Suprapubic skin (tissue), 3 donors: ENCODE measurements around the gene CEP85L.

ENCODE experiments used
- CTCF ChIP-seq, 2 donors: fragments of 200-600 bp in 1 of 2; fragments of 450-650 bp in 1 of 2; sonication (generic) in 1 of 2; IDR thresholded peaks; one replicate each; pipeline ENCODE4 v1.5.1; 2016 to 2019; ENCODE audit warnings: antibody characterized with exemption in 2 of 2, mild to moderate bottlenecking in 1 of 2, moderate library complexity in 1 of 2
- EP300 ChIP-seq: sonication (generic); formaldehyde crosslinking; IDR thresholded peaks from one replicate; pipeline ENCODE4 v1.6.1; 2017; ENCODE audit warnings: antibody characterized with exemption
- POLR2A ChIP-seq, 2 donors: fragments of 450-650 bp; IDR thresholded peaks; one replicate each; pipeline ENCODE4 v1.6.1; 2017; ENCODE audit warnings: antibody characterized with exemption in 2 of 2, mild to moderate bottlenecking in 2 of 2, moderate library complexity in 2 of 2

DNA sequence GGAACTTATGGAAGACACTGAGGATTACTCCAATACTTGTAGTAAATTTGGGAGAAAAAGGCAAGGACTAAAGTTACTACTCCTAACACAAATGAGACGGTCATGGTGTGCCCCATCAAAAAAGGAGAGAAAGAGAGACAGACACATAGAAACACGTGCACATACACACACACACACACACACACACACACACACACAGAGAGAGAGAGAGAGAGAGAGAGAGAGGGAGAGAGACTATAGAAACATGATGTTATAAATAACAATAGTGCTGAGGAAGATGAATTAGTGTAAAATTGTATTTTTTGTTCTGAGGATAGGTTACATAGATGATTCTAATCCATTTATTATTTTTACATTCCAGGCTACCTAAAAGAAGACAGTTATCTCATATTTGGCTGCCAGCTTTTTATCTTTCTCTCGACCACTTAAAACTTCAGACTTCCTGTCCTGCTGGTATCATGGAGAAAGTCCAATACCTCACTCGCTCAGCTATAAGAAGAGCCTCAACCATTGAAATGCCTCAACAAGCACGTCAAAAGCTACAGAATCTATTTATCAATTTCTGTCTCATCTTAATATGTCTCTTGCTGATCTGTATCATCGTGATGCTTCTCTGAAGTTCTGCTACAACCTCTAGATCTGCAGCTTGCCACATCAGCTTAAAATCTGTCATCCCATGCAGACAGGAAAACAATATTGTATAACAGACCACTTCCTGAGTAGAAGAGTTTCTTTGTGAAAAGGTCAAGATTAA is 92.8 kb downstream of the CEP85L start:
- TF ChIP-seq CTCF (IDR thresholded peaks at IDR 0.05) (no peak), POLR2A (IDR thresholded peaks at IDR 0.05) (no peak), EP300 (no peak)
